ENCODE data around the gene GJC1. TPM values are rescaled to one million over a fixed set of nuclear protein-coding genes. Genes with fewer than 3 reads are reported as not detected.

GJC1 gene
- total RNA-seq, 3 donors from 2014 or later: 2.3 to 4.6 (median 4.3) TPM

GRCh38 chr17:44846206-44846605, 16.1 kb upstream of the GJC1 start:
- intact Hi-C loops (cut with DNase I; ENCODE audit: low total_unique reads): no loop called here
- H3K4me1 ChIP-seq: no peaks in the 10 kb centered on the region
- no peaks in the 10 kb centered on the region for H3K36me3 ChIP-seq
- no peak for DNase-seq (ENCODE audit: low spot score in 2 of 2)
- H3K27ac ChIP-seq: no peak overlapping the region
- H3K9me3 ChIP-seq: no peaks in the 10 kb centered on the region
- TF ChIP-seq, protein P1, sequence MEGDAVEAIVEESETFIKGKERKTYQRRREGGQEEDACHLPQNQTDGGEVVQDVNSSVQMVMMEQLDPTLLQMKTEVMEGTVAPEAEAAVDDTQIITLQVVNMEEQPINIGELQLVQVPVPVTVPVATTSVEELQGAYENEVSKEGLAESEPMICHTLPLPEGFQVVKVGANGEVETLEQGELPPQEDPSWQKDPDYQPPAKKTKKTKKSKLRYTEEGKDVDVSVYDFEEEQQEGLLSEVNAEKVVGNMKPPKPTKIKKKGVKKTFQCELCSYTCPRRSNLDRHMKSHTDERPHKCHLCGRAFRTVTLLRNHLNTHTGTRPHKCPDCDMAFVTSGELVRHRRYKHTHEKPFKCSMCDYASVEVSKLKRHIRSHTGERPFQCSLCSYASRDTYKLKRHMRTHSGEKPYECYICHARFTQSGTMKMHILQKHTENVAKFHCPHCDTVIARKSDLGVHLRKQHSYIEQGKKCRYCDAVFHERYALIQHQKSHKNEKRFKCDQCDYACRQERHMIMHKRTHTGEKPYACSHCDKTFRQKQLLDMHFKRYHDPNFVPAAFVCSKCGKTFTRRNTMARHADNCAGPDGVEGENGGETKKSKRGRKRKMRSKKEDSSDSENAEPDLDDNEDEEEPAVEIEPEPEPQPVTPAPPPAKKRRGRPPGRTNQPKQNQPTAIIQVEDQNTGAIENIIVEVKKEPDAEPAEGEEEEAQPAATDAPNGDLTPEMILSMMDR (IDR thresholded peaks at IDR 0.05): no peak
- TF ChIP-seq POLR2AphosphoS5 (IDR thresholded peaks at IDR 0.05): no peak
- no peaks in the 10 kb centered on the region for H3K27me3 ChIP-seq
- no peak overlapping the region for H3K4me3 ChIP-seq

- H3K27ac ChIP-seq: no peak overlapping the region
- TF ChIP-seq POLR2A (IDR thresholded peaks at IDR 0.05) (no peak), POLR2AphosphoS5 (IDR thresholded peaks at IDR 0.05) (no peak)
- TF ChIP-seq, protein P1 (IDR thresholded peaks at IDR 0.05): no peak
- H3K4me1 ChIP-seq: no peaks in the 10 kb centered on the region
- intact Hi-C loops (cut with DNase I; ENCODE audit: low total_unique reads): no loop called here
- H3K27me3 ChIP-seq: no peaks in the 10 kb centered on the region
- H3K4me3 ChIP-seq: no peak overlapping the region
- no peaks in the 10 kb centered on the region for H3K36me3 ChIP-seq
- H3K9me3 ChIP-seq: no peaks in the 10 kb centered on the region
- no peak for DNase-seq (ENCODE audit: low spot score in 2 of 2)
Observed at GRCh38 chr17:44844390-44844830, 14.3 kb upstream of the GJC1 start.

DNA sequence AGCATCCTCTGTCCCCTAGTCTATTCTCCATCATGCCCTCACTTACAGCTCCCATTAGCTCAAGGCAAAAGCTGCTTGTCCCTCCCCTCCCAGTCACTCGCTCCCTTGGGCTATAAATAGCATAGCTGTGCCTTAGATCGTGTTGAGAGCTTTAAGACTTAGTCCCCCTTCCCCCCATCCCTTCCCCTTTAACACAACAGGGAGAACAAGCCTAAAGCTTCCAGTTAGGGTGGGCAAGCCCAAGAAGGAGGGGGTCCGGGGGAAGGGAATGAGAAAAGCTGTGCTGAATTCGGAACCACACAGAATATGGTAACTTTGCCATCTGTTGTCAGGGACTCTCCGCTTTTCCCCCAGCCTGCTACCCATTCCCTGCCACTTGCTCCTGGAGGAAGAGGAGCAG, 12.7 kb upstream of the GJC1 start:
- peak overlapping the region in 1 of 2 donors; percentile 32 for H3K27ac ChIP-seq
- H3K36me3 ChIP-seq: no peaks in the 10 kb centered on the region
- TF ChIP-seq POLR2A (IDR thresholded peaks at IDR 0.05): no peak
- TF ChIP-seq, protein P1 (IDR thresholded peaks at IDR 0.05): no peak
- no peak for TF ChIP-seq POLR2AphosphoS5 (IDR thresholded peaks at IDR 0.05)
- DNase-seq (ENCODE audit: low spot score in 2 of 2): no peak
- H3K4me3 ChIP-seq: no peak overlapping the region
- intact Hi-C loops (cut with DNase I; ENCODE audit: low total_unique reads): no loop called here
- no peaks in the 10 kb centered on the region for H3K9me3 ChIP-seq
- no peaks in the 10 kb centered on the region for H3K27me3 ChIP-seq
- no peaks in the 10 kb centered on the region for H3K4me1 ChIP-seq

DNA sequence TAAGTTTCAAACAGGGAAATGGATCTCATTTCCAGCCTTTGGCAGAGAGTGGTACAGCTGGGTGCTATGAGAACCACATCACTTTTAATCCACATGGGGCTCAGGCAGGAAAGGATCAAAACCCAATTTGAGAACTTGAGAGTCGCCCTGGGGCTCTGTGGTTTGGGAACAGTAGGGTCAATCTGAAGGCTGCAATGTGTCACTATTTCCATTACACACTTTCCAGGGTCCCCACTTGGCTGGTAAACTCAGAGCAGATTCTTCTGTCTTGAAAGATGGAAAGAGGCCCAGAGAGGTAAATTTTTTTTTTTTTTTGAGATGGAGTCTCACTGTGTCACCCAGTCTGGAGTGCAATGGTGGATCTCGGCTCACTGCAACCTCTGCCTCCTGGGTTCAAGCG, 10.8 kb upstream of the GJC1 start:
- Histone ChIP-seq H3K9me3 (no peaks in the 10 kb centered on the region), H3K4me3 (no peak overlapping the region), H3K4me1 (no peaks in the 10 kb centered on the region), H3K27me3 (no peaks in the 10 kb centered on the region), H3K27ac (no peak overlapping the region), H3K36me3 (no peaks in the 10 kb centered on the region)
- no peak for TF ChIP-seq POLR2AphosphoS5 (IDR thresholded peaks at IDR 0.05)
- no peak for TF ChIP-seq POLR2A (IDR thresholded peaks at IDR 0.05)
- TF ChIP-seq, protein P1 (IDR thresholded peaks at IDR 0.05): no peak
- DNase-seq (ENCODE audit: low spot score in 2 of 2): no peak
- intact Hi-C loops (cut with DNase I; ENCODE audit: low total_unique reads): no loop called here

- no peak for TF ChIP-seq POLR2A (IDR thresholded peaks at IDR 0.05)
- TF ChIP-seq POLR2AphosphoS5 (IDR thresholded peaks at IDR 0.05): no peak
- TF ChIP-seq, protein P1 (IDR thresholded peaks at IDR 0.05): no peak
- H3K27ac ChIP-seq: no peak overlapping the region
- intact Hi-C loops (cut with DNase I; ENCODE audit: low total_unique reads): no loop called here
Observed at GRCh38 chr17:44840274-44840673, 10.2 kb upstream of the GJC1 start.

More at GRCh38 chr17:44840274-44840673, 10.2 kb upstream of the GJC1 start:
- Histone ChIP-seq H3K27me3 (no peaks in the 10 kb centered on the region), H3K4me3 (no peak overlapping the region), H3K36me3 (no peaks in the 10 kb centered on the region), H3K9me3 (no peaks in the 10 kb centered on the region), H3K4me1 (no peaks in the 10 kb centered on the region)
- no peak for DNase-seq (ENCODE audit: low spot score in 2 of 2)

Data from breast epithelium (tissue), 4 donors.